HG02943 (cell line): ENCODE data around the gene G2E3.
"Not testable (repeated sequence)": the region's sequence is repeated elsewhere in the genome, so short reads cannot be mapped to it uniquely, and the experiment has no call there.

Experiments
- ATAC-seq: cut with Tn5 transposase; IDR thresholded peaks from one replicate; pipeline ENCODE4 v1.9.1; 2021; ENCODE audit warnings: mild to moderate bottlenecking, low read depth, moderate library complexity; ENCODE audit not compliant: unreplicated experiment

The G2E3 gene

DNA sequence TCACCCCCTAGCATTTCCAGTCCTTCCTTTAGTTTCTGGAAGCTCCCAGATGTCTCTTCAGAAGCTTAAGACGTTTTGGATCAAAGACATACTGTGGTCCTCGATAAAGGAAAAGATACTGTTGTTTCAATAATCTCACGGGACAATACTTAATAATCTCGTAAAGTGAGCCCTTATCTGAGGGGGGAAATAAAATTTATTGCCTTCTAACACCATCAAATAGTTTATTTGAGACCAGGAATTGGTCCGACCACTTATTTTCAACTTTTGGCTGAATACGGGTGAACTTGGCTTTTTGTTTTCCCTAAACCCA, 640 bp upstream of the G2E3 start:
- ATAC-seq = no peak

DNA sequence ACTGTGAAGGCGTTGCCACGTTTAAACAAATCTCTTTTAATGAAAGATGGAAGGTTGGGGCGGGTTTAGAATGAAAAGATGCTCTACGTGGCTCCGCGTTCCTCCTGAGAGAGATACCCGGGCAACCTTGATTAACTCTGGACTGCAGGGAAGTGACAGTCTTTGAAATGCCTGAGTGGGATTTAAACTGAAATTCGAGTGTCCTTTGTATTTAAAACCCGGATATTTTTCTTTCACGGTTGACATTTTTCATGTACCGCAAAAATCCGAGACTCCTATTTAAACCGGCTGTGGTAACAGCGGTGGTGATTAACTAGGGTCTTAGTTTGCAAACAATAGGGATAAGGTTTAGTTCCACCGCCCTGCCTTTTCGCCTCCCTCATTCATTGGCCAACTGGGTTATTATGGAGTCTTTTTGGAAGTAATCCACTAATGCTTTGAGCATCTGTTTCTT, 707 bp downstream of the G2E3 start:
- no peak for ATAC-seq

GRCh38 chr14:30560581-30560980, 1.6 kb downstream of the G2E3 start:
- no peak for ATAC-seq

DNA sequence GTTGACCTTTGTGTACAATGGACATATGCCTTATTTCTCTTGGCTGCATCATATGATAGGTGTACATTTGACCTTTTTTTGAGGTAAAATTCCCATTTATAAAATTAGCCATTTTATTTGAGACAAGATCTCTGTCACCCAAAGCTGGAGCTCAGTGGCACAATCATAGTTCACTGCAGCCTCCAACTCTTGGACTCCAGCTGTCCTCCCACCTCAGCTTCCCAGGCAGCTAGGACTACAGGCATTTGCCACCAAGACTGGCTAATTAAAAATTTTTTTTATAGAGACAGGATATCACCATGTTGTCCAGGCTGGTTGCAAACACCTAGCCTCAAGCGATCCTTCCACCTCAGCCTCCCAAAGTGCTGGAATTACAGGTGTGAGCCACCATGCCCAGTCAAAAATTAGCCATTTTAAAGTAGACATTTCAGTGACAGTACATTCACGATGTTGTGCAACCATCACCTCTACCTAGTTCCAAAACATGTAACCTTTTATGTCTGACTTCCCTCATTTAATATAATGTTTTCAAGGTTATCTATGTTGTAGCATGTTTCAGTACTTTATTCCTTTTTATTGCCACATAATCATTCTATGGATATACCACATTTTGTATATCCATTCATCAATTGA, 5.4 kb downstream of the G2E3 start:
- no peak for ATAC-seq

DNA sequence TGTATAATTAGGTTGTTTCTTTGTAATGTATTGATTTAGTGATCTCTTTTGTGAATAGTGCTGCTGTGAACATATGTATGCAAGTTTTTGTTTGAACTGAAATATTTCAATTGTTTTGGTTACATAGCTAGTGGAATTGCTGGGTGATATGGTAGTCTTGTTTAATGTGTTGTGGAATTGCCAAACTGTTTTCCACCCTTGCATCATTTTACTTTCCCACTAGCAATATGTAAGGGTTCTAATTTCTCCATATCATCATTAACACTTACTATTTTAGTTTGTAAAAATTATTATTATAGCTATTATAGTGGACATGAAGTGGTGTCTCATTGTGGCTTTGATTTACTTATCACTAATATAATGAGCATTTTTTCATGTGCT, 5.9 kb downstream of the G2E3 start:
- ATAC-seq = no peak

DNA sequence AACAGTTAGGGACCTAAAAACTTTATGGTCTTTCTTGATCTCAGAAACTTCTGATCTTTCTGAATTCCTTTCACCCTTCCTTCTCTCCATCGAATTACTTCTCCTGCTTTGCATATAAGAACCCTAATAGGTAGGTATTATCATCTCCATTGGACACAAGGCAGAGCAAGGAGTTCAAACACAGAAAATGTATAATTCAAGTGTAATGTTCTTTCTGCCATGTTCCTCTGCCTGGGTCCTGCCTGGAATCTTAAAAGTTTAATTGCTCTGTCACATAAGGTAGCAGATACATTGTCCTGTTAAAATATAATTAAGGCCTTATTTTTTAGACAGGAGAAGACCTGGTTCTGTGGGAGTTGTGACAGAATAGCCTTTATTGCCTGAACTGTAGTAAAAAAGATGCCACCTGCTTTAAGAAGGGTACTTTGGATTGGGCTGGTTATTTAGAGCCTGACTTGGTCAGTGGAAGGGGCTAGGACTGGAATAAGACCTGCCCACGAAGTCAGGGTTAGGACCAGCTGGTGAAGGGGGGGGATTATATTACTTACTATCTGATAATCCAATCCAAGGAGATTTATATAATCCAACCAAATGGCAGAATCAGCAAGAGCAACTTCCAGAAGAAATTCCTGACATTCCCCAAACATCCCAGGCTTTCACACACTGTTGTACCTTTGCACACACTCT, 10.4 kb downstream of the G2E3 start:
- ATAC-seq = no peak

- no peak for ATAC-seq
Measured at GRCh38 chr14:30569903-30570226, 10.9 kb downstream of the G2E3 start.

DNA sequence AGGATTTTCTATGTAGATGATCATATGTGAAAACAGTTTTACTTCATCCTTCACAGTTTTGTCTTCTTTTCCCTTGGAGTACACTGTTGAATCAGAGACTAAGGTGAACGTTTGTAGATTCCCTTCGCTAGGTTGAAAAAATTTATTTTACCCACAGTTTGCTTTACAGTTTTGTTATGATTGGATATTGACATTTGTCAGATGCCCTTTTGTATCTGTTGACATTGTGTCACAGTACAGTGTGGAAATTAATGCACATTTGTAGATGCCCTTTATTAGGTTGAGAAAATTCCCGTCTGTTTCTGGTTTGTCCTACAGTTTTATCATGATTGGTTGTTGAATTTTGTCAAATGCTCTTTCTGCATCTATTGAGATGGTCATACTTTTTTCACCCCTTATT, 13.3 kb downstream of the G2E3 start:
- no peak for ATAC-seq

DNA sequence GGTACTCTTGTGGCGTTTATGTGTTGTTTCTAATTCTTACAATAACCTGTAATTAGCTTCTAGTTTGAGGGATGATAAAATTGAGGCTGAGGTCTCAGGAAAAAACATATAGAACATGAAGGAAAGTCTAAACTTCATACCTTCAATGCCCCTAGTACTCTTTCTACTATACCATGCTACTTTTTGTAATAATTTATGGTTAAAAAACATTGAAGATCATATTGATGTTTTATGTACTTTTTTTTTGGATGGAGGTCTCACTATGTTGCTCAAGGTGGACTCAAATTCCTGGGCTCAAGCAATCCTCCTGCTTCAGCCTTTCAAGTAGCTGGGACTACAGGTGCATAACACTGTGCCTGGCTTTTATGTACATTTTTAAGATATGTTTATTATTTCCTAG, 13.8 kb downstream of the G2E3 start:
- no peak for ATAC-seq

DNA sequence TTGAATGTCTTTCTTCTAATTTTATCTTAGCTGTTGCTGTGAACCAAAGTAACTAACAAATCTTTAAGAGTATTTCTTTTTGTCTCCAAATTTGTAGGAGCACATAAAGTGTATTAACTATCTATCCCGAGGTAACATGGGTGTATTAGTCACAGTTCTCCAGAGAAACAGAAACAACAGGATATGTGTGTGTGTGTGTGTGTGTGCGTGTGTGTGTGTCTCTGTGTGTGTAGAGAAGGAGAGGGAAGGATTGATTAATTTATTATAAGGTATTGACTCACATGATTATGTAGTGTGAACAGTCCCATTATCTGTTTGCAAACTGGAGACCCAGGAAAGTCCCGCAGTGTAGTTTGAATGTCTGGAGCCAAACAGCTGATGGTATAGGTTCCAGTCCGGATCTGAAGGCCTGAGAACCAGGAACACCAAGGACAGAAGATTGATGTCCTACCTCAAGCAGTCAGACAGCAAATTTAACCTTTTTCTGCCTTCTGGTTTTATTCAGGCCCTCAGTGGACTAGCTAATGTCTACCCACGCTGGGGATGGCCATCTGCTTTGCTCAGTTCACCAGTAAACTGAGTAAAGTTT, 14.4 kb downstream of the G2E3 start:
- ATAC-seq = no peak

DNA sequence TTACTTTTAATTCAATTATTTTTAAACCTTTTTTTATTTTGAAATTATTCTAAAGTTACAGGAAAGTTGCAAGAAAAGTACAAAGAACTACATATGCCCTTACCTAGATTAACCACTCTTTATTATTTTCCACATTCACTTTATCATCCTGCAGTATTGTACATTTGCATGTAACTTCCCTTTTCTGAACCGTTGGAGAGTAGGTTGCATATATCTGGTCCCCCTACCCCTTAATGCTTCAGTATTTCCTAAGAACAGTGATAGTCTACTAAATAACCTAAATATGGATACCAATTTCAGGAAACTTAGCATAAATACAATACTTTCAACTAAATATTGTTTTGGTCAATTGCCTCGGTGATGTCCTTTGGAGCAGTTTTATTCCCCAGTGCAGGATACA, 15.0 kb downstream of the G2E3 start:
- no peak for ATAC-seq

- not testable (repeated sequence) for ATAC-seq
Measured at GRCh38 chr14:30574777-30575176, 15.8 kb downstream of the G2E3 start.

GRCh38 chr14:30576333-30576732, 17.4 kb downstream of the G2E3 start:
- ATAC-seq = not testable (repeated sequence)

- ATAC-seq = no peak
Measured at GRCh38 chr14:30580616-30581282, 21.8 kb downstream of the G2E3 start.

- ATAC-seq = no peak
Measured at GRCh38 chr14:30581283-30581625, 22.3 kb downstream of the G2E3 start.

GRCh38 chr14:30582376-30582775, 23.4 kb downstream of the G2E3 start:
- ATAC-seq = no peak

DNA sequence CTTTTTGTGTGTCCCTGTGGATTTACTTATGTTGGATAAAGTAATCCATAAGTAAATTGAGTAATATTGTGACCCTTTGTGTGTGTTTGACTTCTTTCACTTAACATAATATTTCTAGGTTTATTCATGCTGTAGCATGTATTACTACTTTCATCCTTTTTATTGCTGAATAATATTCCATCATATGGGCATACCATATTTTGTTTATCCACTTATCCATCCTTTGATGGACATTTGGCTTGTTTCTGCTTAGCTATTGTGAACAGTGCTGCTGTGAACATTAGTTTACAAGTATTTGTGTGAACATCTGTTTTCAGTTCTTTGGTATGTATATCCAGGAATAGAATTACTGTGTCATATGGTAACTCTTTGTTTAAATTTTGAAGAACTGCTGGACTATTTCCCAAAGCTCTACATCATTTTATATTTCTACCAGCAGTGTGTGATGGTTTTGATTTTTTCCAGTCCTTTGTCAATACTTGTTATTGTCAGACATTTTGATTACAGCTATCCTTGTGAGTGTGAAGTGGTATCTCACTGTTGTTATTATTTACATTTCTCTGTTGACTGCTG, 25.2 kb downstream of the G2E3 start:
- no peak for ATAC-seq

DNA sequence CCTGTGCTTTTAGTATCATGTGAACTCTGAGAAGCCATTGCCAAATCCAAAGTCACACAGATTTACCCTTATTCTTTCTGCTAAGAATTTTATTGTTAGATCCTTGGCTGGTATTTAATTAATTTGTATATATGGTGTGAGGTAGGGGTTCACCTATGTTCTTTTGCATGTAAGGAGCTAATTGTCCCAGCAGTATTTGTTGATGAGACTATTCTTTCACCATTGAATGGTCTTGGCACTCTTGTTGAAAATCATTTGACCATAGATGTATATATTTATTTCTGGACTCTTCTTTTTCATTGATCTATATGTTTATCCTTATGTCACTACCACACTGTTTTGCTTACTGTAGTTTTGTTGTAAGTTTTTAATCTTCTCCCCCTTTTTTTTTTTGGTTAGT, 26.2 kb downstream of the G2E3 start:
- no peak for ATAC-seq

GRCh38 chr14:30587141-30587540, 28.2 kb downstream of the G2E3 start:
- no peak for ATAC-seq

- ATAC-seq = no peak
Measured at GRCh38 chr14:30588873-30589272, 29.9 kb downstream of the G2E3 start.

DNA sequence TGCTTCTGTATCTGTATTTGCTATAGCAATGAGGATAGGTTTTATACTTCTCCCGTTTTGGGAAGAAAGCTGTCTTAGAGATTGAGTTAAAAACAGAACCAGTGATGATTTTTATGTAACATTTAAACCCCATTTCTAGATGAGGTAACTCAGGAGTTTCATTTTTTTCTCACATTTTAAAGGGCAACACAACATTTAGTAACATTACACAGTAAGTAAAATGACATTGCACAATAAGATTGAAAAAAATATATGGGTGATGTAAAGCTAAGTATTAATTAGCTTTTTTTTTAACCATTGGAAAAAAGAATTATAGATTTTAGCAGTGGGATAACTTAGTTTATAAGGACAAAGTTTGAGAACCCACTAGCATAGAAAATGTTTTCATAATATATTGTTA, 38.0 kb downstream of the G2E3 start:
- no peak for ATAC-seq

GRCh38 chr14:30597504-30597903, 38.5 kb downstream of the G2E3 start:
- ATAC-seq = no peak
